NCI-H128 (cell line): Measurements from ENCODE around the gene ST6GAL2.

Experiments used
- DNase-seq: peaks from one replicate; lab custom pipeline; 2025; ENCODE audit not compliant: unreplicated experiment; lab: John Stamatoyannopoulos, UW

The ST6GAL2 gene, protein sequence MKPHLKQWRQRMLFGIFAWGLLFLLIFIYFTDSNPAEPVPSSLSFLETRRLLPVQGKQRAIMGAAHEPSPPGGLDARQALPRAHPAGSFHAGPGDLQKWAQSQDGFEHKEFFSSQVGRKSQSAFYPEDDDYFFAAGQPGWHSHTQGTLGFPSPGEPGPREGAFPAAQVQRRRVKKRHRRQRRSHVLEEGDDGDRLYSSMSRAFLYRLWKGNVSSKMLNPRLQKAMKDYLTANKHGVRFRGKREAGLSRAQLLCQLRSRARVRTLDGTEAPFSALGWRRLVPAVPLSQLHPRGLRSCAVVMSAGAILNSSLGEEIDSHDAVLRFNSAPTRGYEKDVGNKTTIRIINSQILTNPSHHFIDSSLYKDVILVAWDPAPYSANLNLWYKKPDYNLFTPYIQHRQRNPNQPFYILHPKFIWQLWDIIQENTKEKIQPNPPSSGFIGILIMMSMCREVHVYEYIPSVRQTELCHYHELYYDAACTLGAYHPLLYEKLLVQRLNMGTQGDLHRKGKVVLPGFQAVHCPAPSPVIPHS

GRCh38 chr2:106885971-106886915 lies at the start of gene ST6GAL2:
ST6GAL2 (minus strand) TSS chr2:106886167; CDS start chr2:106843977, 42,190 bp downstream.
- peak; percentile 39 for DNase-seq

DNA sequence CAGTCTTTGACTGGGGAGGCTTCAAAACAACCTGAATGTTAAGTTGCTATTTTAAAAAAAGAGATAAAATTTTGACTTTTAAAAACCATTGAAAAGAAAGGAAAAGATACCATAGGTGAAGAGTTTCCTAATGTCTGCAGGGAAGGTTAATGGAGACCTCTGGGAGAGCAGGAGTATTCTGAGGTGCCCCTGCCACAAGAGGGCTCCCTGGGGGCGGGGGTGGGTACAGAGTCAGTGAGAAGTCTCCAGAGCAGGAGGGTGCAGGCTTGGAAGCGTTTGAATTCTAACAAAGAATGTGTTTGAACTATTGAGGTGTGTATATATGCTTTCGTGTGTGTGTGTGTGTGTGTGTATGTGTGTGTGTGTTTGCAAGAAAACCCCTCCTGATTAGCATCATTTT lies 46.7 kb upstream of the ST6GAL2 start:
- no peak for DNase-seq

DNA sequence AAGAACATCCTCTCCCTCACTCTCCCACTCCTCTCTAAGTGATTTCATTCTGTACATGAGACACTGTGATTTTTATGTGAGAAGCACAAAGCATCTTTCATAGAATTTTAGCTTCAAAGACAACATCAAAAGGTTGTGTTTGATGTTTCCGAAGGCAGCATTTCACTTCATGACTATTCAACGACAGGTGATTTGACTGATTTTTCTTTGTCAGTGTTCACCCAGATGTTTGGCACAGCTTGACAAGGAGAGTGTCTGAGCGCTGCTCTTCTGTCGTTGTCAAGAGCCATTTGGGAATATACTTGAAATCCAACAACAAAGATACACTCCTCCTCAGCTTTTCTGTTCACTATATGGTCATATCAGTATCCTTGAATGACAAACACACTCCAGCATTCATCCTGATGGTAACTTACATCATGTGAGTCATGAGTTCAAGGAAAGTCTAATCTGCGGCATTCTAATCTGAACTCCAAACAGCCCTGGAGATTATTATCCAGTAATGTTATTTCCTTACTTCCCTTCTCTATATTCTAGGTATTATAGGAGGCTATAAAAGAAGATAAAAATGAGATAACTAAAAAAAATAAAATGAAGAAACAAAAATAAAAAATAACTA lies 45.9 kb upstream of the ST6GAL2 start:
- no peak for DNase-seq

DNA sequence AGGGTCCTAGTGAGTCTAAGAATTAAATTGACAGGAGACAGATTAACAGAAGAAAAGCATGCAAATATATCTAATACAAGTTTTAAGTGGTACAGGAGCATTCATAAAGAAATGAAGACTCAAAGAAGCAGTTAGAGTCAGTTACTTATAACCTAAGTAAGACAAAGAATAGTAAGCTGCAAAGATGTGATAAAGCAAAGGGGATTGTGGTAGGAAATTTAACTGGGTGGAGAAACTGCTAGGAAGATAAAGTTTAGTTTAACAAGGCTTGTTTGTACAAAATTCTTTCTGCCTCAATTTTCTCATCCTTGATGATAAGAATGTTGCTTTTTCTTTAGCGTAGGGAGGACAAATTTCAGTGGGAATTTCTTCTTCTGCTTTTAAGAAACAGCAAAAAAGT lies 35.5 kb upstream of the ST6GAL2 start:
- DNase-seq: no peak

- no peak for DNase-seq
These were observed 33.0 kb upstream of the ST6GAL2 start for GRCh38 chr2:106919012-106919411.

GRCh38 chr2:106904242-106904641 lies 18.3 kb upstream of the ST6GAL2 start:
- DNase-seq: no peak

DNA sequence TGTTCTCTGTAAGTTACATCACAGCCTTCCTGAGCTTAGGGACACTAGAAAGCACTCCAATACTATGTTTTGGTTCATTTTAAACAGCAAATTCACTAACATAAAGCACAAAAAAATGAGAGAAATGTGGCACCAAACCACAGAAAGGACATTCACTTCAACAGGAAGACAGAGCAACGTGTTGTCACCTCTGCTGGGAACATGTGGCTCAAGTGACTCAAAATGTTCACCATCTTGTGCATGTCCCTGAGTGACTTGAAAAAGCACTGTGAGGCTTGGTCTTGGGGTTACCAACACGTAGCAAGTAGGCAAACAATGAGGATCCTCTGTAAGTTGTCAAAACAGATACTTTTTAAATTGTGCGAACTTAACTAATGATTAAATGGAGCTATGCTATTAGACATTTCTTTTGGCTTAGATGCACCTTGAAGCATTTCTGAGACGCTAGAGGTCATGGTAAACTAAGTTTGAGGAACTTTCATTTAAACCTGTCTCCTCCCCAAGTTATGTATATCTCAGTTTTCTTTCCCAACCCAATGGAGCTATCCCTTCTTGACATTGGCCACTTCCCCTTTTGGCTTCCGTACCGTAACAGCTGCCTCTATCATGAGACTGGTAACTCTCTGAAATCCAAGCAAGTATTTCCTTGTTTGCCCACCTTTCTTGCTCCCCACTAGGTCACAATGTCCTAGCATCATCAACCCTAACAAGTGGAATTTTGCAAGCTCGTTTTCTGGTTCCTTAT lies 14.0 kb upstream of the ST6GAL2 start:
- DNase-seq: no peak

DNA sequence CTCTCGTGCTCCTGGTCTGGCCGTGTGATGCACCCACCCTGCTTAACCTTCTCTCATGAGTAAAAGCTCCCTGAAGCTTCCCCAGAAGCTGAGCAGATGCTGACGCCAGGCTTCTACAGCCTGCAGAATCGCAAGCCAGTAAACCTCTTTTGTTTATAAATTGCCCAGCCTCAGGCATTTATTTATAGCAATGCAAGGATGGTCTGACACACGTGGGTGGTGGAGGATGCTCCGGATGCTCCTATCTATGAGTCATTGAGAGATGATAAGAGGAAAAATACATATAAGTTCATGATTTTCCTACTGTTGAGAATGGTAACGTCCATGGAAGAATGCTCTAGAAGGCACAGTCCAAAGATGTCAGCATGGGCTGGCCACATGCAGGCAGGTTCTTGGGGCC lies 8.6 kb upstream of the ST6GAL2 start:
- DNase-seq: no peak

- DNase-seq: no peak
These were observed 6.1 kb upstream of the ST6GAL2 start for GRCh38 chr2:106892048-106892447.

DNA sequence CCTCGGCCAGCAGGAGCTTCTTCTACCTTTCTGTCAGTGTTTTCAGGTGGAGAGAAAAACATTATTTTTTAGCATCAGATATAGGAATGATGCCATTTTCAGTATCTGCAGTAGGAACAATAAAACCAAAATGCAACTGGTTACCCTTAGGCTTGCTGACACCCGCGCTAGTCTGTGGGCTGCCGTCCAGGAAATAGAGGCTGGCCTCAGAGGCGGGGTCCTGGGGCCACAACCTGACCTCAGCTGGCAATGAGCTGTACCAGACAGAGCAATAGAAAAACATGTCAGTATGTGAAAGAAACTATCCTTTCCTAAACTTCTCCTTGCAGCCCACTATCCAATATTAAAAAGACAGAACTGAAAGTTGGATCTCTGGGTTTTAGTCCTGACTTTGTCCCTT lies 4.6 kb upstream of the ST6GAL2 start:
- DNase-seq: no peak

GRCh38 chr2:106886916-106887758 lies 1.2 kb upstream of the ST6GAL2 start:
- DNase-seq: peak; percentile 53

DNA sequence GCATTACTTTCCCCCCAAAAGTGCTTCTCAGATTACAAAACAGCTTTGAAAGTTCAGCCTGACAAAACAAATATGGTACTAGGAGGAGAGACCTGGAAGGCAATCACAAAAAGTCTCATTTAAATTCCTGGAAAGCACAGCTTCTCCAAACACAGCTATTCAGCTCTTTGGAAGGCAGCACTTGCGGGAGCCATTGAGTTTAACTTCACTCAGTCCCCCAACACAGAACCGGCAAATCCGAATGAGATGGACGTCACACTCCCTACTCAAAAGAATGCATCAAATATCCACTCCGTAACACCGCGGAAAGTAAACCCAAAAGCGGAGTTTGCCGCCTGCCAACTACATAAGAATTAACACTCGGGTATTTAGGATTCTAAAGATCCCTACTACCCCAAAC lies 638 bp downstream of the ST6GAL2 start:
- DNase-seq: no peak

- no peak for DNase-seq
These were observed 3.3 kb downstream of the ST6GAL2 start for GRCh38 chr2:106882673-106883072.

GRCh38 chr2:106878206-106878605 lies 7.8 kb downstream of the ST6GAL2 start:
- no peak for DNase-seq

DNA sequence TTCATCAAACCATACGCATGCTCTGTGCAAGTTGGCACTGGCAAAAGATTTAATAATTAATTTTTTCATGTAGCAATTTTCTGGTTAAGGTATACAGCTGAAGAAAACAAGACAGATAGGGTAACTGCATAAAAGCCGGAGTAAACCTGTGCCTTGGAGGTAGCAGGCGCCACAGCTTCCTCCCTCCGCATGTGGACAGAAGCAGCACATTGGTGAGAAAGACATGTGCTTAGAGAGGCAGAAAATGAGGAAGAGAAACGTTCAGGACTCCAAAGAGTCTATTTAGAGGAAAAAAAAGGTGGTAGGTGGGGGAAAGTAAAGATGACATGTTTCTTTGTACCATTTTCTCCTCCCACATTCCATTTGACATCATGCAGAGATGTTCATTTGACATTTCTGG lies 9.3 kb downstream of the ST6GAL2 start:
- DNase-seq: no peak

- DNase-seq: peak; percentile 12
These were observed 16.3 kb downstream of the ST6GAL2 start for GRCh38 chr2:106869512-106870275.

DNA sequence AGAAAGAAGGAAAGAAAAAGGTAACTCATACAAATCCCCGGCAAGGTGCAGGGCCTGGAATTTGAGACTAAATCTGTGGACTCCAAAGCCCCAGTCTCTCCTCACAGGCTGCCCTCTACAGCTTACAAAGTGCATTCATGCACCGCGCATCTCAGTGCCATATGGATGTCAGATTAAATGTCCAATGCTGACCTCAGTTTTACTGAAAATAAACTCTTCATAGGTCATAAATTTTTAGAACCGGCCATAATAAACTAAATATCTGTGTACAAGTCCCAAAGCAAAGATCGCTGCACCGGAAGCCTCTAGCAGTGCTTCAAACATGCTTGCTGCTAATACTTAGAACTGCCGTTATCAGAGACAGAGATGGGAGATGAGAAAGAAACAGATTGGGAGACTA lies 17.7 kb downstream of the ST6GAL2 start:
- no peak for DNase-seq

- DNase-seq: no peak
These were observed 18.6 kb downstream of the ST6GAL2 start for GRCh38 chr2:106867196-106867953.
